PFSK-1 (cell line): ENCODE measurements around the gene KMT2D.

Source experiments
- POLR2AphosphoS5 ChIP-seq: IDR thresholded peaks from 2 replicates; pipeline ENCODE4 v1.6.1; 2012; ENCODE audit warnings: low read depth, mild to moderate bottlenecking, control low read depth, low read length, moderate library complexity
- REST ChIP-seq, 2 experiments: IDR thresholded peaks; 2 replicates each; pipeline versions ENCODE4 v1.6.1 to v1.8.0; 2011 to 2012; ENCODE audit warnings: low read depth in 2 of 2, low read length in 2 of 2, control low read depth in 1 of 2, inconsistent platforms in 1 of 2, mild to moderate bottlenecking in 1 of 2, moderate library complexity in 1 of 2; ENCODE audit not compliant: insufficient read depth in 1 of 2
- SIN3A ChIP-seq: IDR thresholded peaks from 2 replicates; pipeline ENCODE4 v1.6.1; 2012; ENCODE audit warnings: mild to moderate bottlenecking, low read length, moderate library complexity, borderline replicate concordance; ENCODE audit not compliant: insufficient read depth
- TAF1 ChIP-seq: IDR thresholded peaks from 2 replicates; pipeline ENCODE4 v1.6.1; 2012; ENCODE audit warnings: low read length, control low read depth, borderline replicate concordance; ENCODE audit not compliant: insufficient read depth

- TF ChIP-seq SIN3A (no peak), TAF1 (no peak), POLR2AphosphoS5 (no peak), REST (IDR thresholded peaks at IDR 0.05; ENCODE audit: insufficient read depth in 1 of 2, low read depth in 2 of 2, low read length in 2 of 2) (no peak)
Observed at GRCh38 chr12:49050507-49051372, 9.9 kb downstream of the KMT2D start.
